Left ventricle myocardium superior (tissue), 1 donor: ENCODE data around the gene C1QTNF4. TPM values are rescaled to one million over a fixed set of nuclear protein-coding genes. Genes with fewer than 3 reads are reported as not detected.
"Not testable (repeated sequence)": the region's sequence is repeated elsewhere in the genome, so short reads cannot be mapped to it uniquely, and the experiment has no call there.

ENCODE experiments used
- ATAC-seq: fragments of 200-7000 bp; cut with Tn5 transposase; one replicate; pipeline ENCODE4 v1.9.1; 2020; ENCODE audit warnings: mild to moderate bottlenecking, moderate library complexity
- DNase-seq: peaks from one replicate; pipeline ENCODE4 v3.0.0-alpha.2; 2020
- intact Hi-C: fragments of 100-400 bp; cut with micrococcal nuclease; formaldehyde crosslinking; loops from one replicate; pipeline ENCODE4 v1.11.0; 2022
- total RNA-seq: library from RNA; stranded (reverse); fragmentation: NEBNext Ultra II Directional; extraction: Animal tissue kit (Norgen Biotek cat#: 25700); gene quantifications from one replicate; pipeline ENCODE4 v1.2.1, GENCODE V29; 2021
- donor health status: DM: no; HTN: yes; CAD: no; lungs with severe emphysema.

Gene C1QTNF4
- total RNA-seq, 1 donor from 2014 or later: not detected

DNA sequence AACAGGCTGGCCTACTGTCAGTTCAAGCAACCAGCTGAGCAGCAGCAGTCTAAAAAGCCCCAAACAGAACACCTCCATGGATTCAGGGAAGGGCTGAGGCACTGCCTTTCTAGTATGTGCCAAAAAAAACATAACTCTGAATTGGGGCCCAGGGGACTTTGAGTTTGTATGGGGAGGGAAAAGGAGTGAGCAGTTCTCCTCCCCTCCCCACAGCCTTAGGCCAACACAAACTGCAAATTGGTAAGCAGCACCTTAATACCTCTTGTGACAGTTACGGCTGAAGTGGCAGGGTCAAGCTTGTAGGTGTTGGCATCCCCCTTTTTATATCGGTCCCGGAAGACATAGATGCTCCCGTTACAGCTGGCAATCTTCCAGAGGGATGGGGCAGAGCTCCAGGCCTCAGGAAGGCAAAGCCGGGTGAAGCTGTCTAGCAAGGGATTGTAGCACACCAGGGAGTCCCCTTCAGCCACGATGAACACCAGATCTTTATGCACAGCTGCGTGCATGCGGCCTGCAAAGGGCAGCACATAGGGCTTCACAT is 21.4 kb downstream of the C1QTNF4 start:
- DNase-seq (no peak), ATAC-seq (peak; percentile 23)
- intact Hi-C loops: no loop called here

DNA sequence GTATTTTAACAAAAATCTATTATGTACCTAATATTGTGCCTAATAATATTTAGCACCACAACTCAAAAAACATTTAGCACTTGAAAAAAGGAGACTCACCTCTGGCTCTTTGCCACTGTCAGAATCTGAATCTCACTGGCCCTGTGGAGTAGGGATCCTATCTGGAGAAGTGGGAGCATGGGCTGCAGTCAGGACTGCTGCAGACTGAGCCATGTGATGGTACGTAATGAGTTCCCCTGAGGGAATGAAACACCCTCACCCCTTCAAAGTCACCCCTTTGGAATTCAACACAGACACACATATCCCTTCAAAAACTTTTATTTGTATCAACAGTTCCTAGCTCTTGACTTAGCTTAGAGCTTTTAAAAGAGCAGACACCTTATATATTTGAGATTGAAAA is 22.3 kb downstream of the C1QTNF4 start:
- no peak for DNase-seq
- ATAC-seq: no peak
- intact Hi-C loops: no loop called here

DNA sequence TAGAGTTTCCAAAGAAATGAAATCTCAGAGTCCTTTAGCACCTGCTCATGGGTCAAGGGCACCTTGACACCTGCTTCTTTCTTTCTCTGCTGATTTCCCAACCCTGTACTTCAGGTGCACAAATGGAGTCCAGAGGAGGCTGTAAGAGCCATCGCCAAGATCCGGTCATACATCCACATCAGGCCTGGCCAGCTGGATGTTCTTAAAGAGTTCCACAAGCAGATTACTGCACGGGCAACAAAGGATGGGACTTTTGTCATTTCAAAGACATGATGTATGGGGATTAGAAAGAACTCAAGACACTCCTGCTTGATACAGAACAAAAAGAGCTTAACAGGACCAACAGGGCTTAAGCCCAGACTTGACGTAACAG is 22.9 kb downstream of the C1QTNF4 start:
- intact Hi-C loops: no loop called here
- DNase-seq: no peak
- no peak for ATAC-seq

DNA sequence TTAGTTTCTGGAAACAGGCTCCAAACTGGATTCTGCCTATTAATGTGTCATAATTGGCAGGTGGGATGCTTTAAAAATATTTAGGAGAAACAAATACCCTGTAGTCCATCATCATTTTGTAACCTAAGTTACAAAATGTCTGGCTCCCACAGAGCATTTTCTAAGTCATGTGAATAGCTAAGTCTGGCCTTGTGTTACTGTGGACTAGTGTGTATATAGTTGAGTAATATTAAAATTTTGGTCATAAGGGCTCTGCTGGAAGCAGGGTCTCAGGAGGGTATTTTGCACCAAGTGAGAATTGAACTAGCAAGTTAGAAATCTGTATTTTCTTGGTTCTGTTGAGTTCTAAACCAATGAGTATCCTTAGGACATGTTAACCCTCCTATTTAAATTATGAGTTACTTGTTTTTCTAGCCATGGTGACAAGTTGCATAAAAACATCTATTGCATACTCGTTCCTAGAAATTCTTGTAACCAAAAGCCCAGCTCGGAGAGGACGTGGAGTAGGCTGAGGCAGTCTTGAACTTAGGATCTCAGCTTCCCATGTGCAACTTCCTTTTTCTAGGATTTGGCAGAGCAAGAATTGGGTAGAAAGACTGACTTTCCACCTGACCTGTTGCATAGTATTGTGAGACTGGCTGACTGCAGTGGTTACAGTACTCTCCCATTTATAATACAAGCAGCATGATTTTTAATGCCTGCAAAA is 23.4 kb downstream of the C1QTNF4 start:
- intact Hi-C loops: no loop called here
- DNase-seq (no peak), ATAC-seq (no peak)

DNA sequence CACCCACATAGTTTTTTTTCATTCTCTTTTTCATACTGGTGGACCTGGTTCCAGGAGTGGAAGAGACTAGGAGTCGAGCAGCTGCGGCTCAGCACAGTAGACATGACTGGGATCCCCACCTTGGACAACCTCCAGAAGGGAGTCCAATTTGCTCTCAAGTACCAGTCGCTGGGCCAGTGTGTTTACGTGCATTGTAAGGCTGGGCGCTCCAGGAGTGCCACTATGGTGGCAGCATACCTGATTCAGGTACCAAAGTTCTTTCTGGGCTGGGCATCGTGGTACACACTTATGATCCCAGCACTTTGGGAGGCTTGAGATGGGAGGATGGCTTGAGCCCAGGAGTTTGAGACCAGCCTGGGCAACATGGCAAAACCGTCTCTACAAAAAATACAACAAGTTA is 24.6 kb downstream of the C1QTNF4 start:
- DNase-seq (no peak), ATAC-seq (no peak)
- intact Hi-C loops: no loop called here

DNA sequence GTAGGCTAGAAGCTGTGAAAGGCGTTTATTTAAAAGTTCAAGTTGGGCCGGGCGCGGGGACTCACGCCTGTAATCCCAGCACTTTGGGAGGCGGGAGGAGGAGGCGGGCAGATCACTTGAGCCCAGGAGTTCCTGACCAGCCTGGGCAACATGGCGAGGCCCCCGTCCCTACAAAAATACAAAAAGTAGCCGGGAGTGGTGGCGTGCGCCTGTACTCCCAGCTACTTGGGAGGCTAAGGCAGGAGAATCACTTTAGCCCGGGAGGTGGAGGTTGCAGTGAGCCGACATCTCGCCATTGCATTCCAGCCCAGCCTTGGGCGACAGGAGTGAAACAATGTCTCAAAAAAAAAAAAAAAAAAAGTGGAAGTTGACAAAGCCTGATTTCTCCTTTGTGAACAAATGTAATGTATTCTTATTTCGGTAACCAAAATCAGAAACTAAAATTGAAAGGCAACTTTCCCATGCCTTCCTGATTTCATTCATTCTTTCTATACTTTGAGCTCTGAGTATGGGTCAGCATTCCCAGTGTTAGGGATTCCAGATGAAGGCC is 28.0 kb downstream of the C1QTNF4 start:
- intact Hi-C loops: no loop called here
- peak; percentile 4 for ATAC-seq
- no peak for DNase-seq

DNA sequence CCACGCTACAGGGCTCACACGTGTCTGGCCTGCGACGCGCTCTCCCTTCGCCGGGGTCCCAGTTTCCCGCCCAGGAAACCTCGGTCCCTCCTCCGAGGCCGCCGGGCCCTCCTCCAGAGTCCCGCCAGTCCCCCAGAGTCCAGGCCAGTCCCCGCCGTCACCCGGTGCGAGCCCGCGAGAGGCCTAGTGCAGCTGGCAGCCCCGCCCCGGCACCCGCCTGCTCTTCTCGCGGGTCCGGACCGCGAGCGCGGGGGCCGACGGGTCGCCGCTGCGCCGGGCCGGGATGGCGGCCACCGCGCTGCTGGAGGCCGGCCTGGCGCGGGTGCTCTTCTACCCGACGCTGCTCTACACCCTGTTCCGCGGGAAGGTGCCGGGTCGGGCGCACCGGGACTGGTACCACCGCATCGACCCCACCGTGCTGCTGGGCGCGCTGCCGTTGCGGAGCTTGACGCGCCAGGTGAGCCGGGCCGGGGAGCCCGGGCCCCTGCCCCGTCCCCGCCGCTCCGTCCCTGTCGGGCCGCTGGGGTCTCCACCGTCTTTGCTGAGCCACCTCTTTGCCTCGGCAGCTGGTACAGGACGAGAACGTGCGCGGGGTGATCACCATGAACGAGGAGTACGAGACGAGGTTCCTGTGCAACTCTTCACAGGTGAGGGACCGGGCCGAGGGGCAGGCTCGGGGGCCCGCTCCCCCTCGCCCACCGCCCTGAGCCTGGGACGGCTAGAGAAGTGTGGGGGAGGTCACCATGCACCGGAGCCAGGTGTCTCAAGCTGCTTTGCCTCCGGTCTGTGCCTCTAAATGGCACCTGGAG is 28.7 kb downstream of the C1QTNF4 start, which contains the start of gene PTPMT1:
Gene PTPMT1 (plus strand): TSS at position 260 of the 809 bp plus-strand sequence. CDS start 24 bp downstream, at position 284.
- DNase-seq (peak; percentile 89), ATAC-seq (peak; percentile 96)
- intact Hi-C loops: no loop called here

DNA sequence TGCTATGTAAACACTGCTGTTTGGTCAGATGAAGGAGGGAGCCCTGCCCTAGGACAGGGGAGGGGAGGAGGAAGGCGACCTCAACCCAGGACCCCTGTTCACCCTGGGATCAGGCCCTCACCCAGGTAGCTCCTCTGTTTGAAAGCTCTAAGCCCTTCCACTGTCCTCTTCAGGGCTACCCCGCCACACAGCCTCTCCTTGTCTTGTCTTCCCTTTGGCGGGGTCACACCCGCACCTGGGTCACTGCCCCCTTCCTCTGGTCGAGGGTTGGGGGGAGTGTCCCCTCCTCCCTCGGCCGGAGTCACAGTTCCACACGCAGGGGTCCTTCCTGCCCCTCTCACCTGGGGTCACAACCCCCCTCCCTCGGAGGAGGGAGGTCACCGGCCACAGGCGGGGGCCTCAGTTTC is 29.3 kb downstream of the C1QTNF4 start:
- DNase-seq (no peak), ATAC-seq (peak; percentile 14)
- intact Hi-C loops: no loop called here

DNA sequence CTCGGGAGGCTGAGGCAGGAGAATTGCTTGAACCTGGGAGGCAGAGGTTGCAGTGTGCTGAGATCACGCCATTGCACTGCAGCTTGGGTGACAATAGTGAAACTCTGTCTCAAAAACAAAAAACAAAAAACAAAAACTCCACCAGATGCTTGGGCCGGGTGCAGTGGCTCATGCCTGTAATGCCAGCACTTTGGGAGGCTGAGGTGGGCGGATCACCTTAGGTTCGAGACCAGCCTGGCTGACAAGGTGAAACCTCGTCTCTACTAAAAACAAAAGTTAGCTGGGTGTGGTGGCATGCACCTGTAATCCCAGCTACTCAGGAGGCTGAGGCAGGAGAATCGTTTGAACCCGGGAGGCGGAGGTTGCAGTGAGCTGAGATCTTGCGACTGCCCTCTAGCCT is 29.8 kb downstream of the C1QTNF4 start:
- DNase-seq, intact Hi-C loops, ATAC-seq: not testable (repeated sequence)

DNA sequence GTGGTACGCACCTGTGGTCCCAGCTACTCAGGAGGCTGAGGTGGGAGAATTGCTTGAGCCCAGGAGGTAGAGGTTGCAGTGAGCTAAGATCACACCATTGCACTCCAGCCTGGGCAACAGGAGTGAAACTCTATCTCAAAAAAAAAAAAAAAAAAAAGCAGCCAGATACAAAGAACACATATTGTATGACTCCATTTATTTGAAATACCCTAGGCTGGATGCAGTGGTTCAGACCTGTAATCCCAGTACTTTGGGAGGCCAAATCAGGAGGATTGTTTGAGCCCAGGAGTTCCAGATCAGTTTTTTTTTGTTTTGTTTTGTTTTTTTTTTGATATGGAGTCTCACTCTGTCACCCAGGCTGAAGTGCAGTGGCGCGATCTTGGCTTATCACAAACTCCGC is 31.8 kb downstream of the C1QTNF4 start:
- intact Hi-C loops: not testable (repeated sequence)

DNA sequence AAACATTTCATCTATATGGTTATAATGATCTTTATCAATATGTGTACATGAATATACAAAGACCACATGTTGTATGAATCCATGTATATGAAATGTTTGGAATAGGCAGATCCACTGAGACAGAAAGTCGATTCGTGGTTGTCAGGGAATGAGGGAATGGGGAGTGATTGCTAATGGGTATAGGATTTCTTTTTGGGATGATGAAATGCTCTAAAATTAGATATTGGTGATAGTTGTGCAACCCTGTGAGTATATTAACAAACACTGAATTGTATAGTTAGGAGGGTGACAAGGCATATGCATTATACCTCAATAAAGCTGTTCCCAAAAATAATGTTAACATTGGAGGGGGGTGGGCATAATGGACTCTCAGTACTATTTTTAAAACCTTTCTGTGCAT is 33.8 kb downstream of the C1QTNF4 start:
- DNase-seq: no peak
- no peak for ATAC-seq
- intact Hi-C loops: no loop called here

More for the DNA sequence above, 31.8 kb downstream of the C1QTNF4 start:
- DNase-seq, ATAC-seq: not testable (repeated sequence)

DNA sequence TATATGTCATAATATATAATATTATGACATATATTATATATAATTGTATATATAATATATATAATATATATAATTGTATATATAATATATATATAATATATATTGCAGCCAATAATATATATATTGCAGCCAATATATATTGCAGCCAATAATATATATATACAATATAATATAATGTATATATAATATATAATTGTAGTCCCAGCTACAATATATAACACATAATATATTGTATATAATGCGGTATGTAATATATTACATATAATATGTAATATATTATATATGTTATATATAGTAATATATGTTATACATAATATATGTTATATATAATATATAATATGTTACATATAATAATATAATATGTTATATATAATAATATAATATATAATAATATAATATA is 35.5 kb downstream of the C1QTNF4 start:
- ATAC-seq (no peak), DNase-seq (no peak)
- intact Hi-C loops: no loop called here

DNA sequence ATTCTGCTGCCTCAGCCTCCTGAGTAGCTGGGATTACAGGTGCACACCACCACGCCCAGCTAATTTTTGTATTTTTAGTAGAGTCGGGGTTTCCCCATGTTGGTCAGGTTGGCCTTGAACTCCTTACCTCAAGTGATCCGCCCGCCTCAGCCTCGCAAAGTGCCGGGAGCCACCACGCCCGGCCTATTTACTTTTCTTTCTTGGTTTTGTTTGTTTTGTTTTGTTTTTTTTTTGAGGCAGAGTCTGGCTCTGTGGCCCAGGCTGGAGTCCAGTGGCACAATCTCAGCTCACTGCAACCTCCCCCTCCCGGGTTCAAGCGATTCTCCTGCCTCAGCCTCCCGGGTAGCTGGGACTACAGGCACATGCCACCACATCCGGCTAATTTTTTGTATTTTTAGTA is 37.2 kb downstream of the C1QTNF4 start:
- ATAC-seq, intact Hi-C loops, DNase-seq: not testable (repeated sequence)

DNA sequence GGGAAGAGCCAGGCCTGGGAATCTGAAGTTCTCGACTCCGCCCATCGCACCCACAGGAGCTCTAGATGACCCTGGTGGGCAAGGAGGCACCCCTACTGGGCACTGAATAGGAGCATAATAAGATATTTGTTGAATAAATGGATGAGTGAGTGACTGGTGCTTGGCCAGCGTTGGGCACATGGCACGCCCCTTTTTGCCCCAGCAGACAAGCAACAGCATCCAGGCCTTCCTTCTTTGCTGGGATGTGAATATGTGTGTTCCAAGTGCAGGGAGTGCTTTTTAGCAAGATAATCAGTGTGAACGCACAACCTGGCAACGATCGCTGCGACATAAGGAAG is 40.8 kb downstream of the C1QTNF4 start:
- DNase-seq (no peak), ATAC-seq (no peak)
- intact Hi-C loops: no loop called here

DNA sequence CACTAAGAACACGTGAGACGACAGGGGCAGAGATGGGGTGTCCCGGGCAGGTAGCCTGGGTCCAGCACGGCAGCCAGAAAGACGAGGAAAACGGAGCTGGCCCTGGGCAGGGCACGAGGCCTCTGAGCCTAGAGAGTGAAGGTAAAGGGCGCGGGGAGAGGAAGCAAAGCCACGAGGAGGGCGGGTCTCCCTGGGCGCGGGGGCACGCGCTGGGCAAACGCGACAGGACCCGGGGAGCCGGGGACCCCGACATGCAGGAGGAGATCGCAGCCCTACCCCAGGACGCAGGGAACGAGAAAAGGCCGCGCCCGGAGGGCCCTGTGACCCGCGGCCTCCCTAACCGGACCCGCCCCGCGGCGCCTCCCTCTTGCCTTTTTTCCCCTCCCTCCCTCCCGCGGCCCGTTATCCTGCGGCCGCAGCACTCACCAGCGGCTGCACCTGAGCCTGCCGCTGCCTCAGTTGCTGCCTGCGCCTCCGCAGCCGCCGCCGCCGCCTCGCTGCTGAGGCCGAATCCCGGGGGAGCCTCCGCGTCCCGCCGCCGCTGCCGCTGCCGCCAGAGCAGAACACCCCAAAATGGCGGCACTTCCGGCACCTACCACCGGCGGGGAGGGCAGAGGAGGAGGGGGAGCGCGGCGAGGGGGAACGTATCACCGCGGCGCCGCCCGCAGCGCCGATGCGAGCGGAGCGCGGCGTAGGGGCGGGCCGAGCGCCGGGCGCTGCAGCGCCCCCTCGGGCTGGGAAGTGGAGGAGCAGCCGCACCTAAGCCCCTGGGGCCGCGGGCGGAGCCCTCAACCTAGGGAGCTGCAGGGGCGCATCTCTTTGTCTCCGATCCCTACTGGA is 41.4 kb downstream of the C1QTNF4 start, which contains the start of gene CELF1:
Gene CELF1 (minus strand): TSS at position 567 of the 840 bp plus-strand sequence. CDS start 53,609 bp downstream, outside the sequence.
- peak; percentile 99 for ATAC-seq

DNA sequence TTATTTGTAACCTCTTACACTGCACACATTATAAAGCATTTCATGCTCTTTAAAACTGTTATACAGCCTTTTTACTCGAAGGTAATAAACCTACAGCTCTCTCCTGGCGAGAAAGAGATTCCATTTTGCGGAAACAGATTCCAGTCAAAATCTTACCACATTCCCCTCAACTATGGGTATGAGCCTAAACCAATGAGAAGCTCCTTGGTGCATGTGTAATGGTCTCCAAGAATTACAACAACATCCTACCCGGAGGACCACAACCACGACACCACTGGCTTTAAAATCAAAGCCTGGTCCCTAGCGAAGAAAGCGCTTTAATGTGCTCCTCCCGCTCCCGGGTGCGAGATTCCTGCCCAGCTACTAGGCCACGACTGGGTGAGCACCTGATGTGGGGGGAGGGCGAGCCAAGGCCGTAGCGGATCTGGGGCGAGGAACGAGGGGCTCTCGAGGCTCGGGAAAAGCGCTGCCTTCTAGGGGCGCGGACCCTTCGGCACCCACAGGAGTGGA is 42.1 kb downstream of the C1QTNF4 start:
- intact Hi-C loops: no loop called here
- DNase-seq (peak; percentile 43), ATAC-seq (peak; percentile 16)

More for the DNA sequence above, 41.4 kb downstream of the C1QTNF4 start, which contains the start of gene CELF1:
- DNase-seq: peak; percentile 95
- intact Hi-C loops: no loop called here

DNA sequence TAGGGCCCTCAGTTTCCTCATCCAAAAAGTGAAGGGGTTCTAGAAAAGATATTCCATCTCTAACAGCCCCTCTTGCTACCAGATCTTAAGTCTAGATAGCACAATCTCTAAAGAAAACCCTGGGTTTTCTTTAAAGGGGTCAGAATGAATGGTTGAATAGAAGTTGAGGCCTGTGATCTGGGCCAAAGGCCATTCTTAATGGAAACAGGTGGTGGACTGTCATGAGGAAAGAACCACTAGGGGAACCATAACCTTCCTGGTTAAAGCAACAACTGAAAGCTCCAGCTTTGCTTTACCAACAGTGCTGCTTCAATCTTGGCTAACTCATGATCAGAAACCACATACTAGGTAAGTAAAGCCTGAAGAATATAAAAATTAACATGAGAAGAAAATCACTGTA is 43.1 kb downstream of the C1QTNF4 start:
- intact Hi-C loops: no loop called here
- no peak for DNase-seq
- ATAC-seq: no peak

DNA sequence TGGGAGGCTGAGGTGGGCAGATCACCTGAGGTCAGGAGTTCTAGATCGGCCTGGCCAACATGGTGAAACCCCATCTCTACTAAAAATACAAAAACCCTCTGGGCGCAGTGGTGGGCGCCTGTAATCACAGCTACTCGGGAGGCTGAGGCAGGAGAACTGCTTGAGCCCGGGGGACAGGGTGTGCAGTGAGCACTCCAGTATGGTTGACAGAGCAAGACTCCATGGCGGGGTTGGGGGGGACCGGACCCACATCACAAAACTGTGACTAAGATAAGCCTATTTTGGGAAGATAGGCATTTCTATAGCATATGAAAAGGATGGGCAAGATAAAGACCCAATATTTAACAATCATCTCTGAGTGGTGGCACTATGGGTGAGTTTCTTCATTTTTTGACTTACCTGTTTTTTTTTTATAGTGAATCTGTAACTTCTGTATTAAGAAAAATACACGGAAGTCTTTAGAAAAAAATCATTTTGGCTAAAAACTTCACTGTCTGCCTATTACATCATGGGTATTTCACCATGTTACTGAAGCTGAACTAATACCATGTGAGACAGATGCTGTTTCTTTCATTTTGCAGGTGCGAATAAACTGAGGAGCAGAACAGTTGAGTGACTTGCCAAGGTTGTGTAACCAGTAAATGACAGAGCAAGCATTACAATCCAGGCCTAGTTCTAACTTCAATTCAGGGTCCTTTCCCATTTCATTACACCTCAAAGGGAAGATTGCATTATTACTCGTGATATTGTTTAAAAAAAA is 43.7 kb downstream of the C1QTNF4 start:
- ATAC-seq (no peak), DNase-seq (no peak)
- intact Hi-C loops: no loop called here
